Activated CD8-positive, alpha-beta memory T cell treated with anti-CD3 and anti-CD28 coated beads, Interleukin-2, amount 50 U/mL, for 24 hours (primary cell): ENCODE measurements around the gene CCDC92.

Experiments
- DNase-seq: peaks from one replicate; pipeline ENCODE4 v3.0.0-alpha.2; 2020; ENCODE audit errors: extremely low read depth

The CCDC92 gene

DNA sequence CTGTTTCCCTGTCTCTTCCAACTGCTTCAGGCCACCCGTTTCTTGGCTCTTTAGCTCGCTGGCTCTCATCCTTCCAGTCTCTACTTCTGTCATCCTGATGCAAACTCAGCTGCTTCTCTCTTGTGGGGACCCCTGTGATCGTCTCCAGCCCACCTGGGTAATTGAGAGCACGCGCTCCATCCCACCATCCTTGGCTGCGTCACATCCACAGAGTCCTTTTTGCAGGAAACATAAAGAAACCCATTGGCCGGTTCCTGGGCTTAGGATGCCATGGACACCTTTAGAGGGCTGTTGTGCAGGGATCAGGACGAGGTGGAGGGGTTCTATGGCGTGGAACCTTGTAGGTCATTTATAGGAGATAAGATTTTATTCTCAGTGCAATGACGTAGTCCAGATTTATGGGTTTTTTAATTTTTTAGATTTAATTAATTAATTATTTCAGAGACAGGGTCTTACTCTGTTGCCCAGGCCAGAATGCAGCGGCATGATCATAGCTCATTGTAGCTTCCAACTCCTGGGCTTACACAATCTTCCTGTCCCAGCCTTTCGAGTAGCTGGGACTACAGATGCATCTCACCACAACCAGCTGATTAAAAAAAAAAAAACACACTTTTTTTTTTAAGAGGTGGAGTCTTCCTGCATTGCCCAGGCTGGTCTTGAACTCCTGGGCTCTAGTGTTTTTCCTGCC is 82.6 kb downstream of the CCDC92 start:
- DNase-seq, result no peak

DNA sequence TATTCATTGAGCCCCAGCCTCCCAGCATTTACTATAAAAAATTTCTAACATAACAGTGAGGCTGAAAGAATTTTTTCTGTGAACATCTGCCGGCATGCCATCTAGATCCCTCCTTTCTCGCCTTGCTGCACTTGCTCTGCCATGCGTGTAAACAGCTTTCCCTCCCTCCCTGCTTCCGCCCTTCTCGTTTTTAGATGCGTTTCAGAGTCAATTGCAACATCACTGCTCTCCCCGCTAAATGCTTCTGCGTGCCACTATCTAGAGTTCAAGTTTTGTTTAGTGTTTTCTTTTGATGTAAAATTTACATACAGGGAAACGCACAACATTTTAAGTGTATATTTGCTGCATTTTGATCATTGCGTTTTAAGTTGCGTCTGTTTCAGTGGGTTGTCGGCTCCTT is 83.6 kb downstream of the CCDC92 start:
- no peak for DNase-seq

DNA sequence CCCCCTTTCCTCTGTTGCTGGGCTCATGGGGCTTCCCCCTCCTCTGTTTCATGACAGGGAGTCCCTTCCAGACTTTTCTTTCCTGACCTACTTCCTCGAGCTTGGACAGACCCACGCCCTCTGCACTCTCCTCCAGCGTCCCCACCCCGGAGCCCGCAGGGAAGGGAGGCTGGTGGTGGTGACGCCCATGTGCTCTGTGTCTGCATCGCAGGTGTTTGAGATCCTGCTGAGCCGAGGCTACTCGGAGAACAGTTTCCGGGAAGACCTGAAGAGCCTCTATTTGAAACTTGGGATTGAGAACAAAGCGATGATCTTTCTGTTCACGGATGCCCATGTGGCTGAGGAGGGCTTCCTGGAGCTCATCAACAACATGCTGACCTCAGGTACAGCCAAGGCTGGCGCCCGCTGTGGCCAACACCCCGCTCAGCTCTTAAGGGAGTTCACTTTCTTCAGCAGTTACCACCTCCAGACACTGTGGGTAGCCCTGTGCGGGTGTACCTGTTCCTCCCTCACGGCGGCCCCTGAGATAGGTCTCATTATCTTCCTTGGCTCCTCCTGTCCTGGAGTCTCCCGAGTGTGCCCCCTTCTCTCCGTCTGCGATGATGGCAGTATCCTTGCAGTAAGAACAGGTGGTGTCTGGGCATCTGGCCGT is 85.6 kb downstream of the CCDC92 start:
- DNase-seq, result no peak

DNA sequence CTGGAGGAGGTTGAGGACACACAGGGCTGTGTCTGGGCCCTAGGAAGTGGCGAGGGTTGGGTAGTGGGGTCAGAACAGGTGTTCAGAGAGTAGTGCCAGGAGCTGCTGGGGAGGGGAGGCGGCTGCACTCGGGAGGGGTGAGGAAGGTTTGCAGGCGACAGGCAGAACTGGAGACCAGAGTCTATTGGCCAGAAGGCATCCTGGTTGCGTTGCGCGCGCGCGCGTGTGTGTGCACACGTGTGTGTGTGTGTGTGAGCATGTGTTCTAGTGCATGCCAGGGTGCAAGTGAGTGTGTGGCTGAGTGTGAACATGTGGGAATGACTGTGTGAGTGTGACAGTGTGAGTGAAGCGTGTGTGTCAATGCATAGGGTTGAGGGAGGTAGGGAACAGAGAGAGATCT is 86.4 kb downstream of the CCDC92 start:
- no peak for DNase-seq
